GM23248 (cell line): ENCODE results near the gene INTS15. TPM values are rescaled to one million over a fixed set of nuclear protein-coding genes. Genes with fewer than 3 reads are reported as not detected.

ENCODE experiments used
- DNase-seq: peaks from one replicate; pipeline ENCODE4 v3.0.0-alpha.2; 2015
- H2AFZ ChIP-seq: fragments of 200-600 bp; sonication (generic); 2 replicates; pipeline ENCODE4 v1.6.1; 2016; ENCODE audit warnings: antibody characterized with exemption
- H3F3A ChIP-seq: fragments of 200-600 bp; sonication (generic); 2 replicates; pipeline ENCODE4 v1.6.1; 2016; ENCODE audit warnings: mild to moderate bottlenecking, antibody characterized with exemption, mixed run types; ENCODE audit not compliant: insufficient read depth
- H3K27ac ChIP-seq: fragments of 200-600 bp; sonication (generic); 2 replicates; pipeline ENCODE4 v1.5.1; 2016; ENCODE audit warnings: mild to moderate bottlenecking
- H3K27me3 ChIP-seq: fragments of 200-600 bp; sonication (generic); replicated peaks from 2 replicates; pipeline ENCODE4 v1.6.1; 2016; ENCODE audit warnings: mild to moderate bottlenecking; ENCODE audit not compliant: insufficient read depth
- H3K36me3 ChIP-seq: fragments of 200-600 bp; sonication (generic); 2 replicates; pipeline ENCODE4 v1.6.1; 2016; ENCODE audit warnings: low read depth, mild to moderate bottlenecking
- H3K4me1 ChIP-seq: fragments of 200-600 bp; sonication (generic); 2 replicates; pipeline ENCODE4 v1.6.1; 2016; ENCODE audit warnings: mild to moderate bottlenecking; ENCODE audit not compliant: insufficient read depth
- H3K4me2 ChIP-seq: fragments of 200-600 bp; sonication (generic); one replicate; pipeline ENCODE4 v1.6.1; 2016; ENCODE audit warnings: mild to moderate bottlenecking; ENCODE audit not compliant: unreplicated experiment
- H3K4me3 ChIP-seq: fragments of 200-600 bp; sonication (generic); 2 replicates; pipeline ENCODE4 v1.5.1; 2016; ENCODE audit warnings: mild to moderate bottlenecking
- H3K79me2 ChIP-seq: fragments of 200-600 bp; sonication (generic); 2 replicates; pipeline ENCODE4 v1.6.1; 2016; ENCODE audit warnings: mild to moderate bottlenecking; ENCODE audit not compliant: insufficient read depth
- H3K9ac ChIP-seq: fragments of 200-600 bp; sonication (generic); 2 replicates; pipeline ENCODE4 v1.6.1; 2016; ENCODE audit warnings: mild to moderate bottlenecking
- H3K9me2 ChIP-seq: fragments of 200-600 bp; sonication (generic); 2 replicates; pipeline ENCODE4 v1.6.1; 2016; ENCODE audit warnings: mixed run types, mild to moderate bottlenecking, moderate library complexity; ENCODE audit not compliant: insufficient read depth
- H3K9me3 ChIP-seq: fragments of 200-600 bp; sonication (generic); one replicate; pipeline ENCODE4 v1.6.1; 2017; ENCODE audit warnings: low read depth
- H4K20me1 ChIP-seq: fragments of 200-600 bp; sonication (generic); 2 replicates; pipeline ENCODE4 v1.6.0; 2016; ENCODE audit not compliant: insufficient read depth
- EZH2 ChIP-seq: fragments of 200-600 bp; sonication (generic); IDR thresholded peaks from 2 replicates; pipeline ENCODE4 v1.6.1; 2018; ENCODE audit warnings: antibody characterized with exemption, mild to moderate bottlenecking; ENCODE audit not compliant: insufficient read depth, poor library complexity, severe bottlenecking
- EZH2phosphoT487 ChIP-seq: fragments of 200-600 bp; sonication (generic); IDR thresholded peaks from 2 replicates; pipeline ENCODE4 v1.6.1; 2018; ENCODE audit warnings: antibody characterized with exemption, moderate library complexity, mild to moderate bottlenecking, low read depth; ENCODE audit not compliant: insufficient read depth
- WGBS, 2 experiments: methylation state at CpG; one replicate each; pipeline ENCODE4 v1.1.6; 2015 to 2017; ENCODE audit warnings: low lambda C conversion rate in 2 of 2, low coverage in 1 of 2; ENCODE audit errors: missing lambda C conversion rate in 2 of 2; 5-methylcytosine and 5-hydroxymethylcytosine counted together
- in situ Hi-C: fragments of 300-500 bp; cut with MboI; formaldehyde crosslinking; loops from 2 replicates; pipeline ENCODE4 v1.15.0; 2020
- polyA plus RNA-seq: library from polyadenylated mRNA; unstranded; fragments of >200 nt; fragmentation: Nextera tagmentation; extraction: Ambion mirVana; gene quantifications from 2 replicates; pipeline ENCODE4 v1.2.1, GENCODE V29; 2016
- total RNA-seq: library from RNA; depleted of rRNA; stranded (reverse); fragments of >200 nt; shearing (Covaris generic); gene quantifications from 2 replicates; pipeline ENCODE4 v1.2.3, GENCODE V29; 2014

Gene INTS15
- total and polyA plus RNA-seq, 2 experiments from 2014 or later = 11.3 to 17.9 TPM

DNA sequence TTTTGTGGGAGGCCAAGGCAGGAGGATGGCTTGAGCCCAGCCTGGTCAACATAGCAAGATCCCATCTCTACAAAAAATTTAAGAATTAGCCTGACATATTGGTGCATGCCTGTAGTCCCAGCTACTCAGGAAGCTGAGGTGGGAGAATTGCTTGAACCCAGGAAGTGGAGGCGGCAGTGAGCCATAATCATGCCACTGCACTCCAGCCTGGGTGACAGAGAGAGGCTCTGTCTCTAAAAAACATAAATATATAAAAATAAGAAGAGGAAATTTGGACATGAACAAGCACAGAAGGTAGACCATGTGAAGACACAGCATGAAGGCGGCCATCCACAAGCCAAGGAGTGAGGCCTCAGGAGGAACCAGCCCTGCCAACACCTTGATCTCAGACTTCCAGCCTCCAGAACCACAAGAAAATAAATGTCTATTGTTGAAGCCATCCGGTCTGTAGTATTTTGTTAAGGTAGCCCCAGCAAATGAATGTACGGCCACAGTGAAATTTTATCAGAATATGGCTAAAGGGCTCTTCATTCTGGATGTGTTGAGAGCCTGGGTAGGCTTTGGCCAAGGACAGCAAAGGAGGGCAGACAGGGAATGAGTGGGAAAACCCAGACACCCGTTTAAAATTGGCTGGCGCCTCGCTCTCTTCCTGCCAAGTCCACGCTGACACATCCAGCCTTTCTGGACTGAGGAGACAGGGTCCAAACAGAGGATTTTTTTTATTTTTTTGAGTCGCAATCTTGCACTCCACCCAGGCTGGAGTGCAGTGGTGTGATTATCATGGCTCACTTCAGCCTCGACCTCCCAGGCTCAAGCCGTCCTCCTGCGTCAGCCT, 25.7 kb upstream of the INTS15 start:
- TF ChIP-seq EZH2phosphoT487 = no peak
- TF ChIP-seq EZH2 = no peak
- in situ Hi-C loops = no loop called here
- peak; percentile 67 for DNase-seq
- Histone ChIP-seq H3K9me2 (no peaks in the 10 kb centered on the region), H3K79me2 (no peaks in the 10 kb centered on the region), H3K4me2 (no peak overlapping the region), H3K27ac (no peak overlapping the region), H3K36me3 (no peaks in the 10 kb centered on the region), H3K9ac (no peak overlapping the region), H2AFZ (no peak overlapping the region; the same call in 1 of the 2 replicates), H3K27me3 (no peaks in the 10 kb centered on the region), H3K4me1 (no peaks in the 10 kb centered on the region; the same call in 1 of the 2 replicates), H4K20me1 (no peaks in the 10 kb centered on the region), H3K4me3 (no peak overlapping the region), H3F3A (no peaks in the 10 kb centered on the region), H3K9me3 (no peaks in the 10 kb centered on the region)
- WGBS, 2 experiments = 14 to 15% methylated on average over 12 of the region's 12 CpGs

DNA sequence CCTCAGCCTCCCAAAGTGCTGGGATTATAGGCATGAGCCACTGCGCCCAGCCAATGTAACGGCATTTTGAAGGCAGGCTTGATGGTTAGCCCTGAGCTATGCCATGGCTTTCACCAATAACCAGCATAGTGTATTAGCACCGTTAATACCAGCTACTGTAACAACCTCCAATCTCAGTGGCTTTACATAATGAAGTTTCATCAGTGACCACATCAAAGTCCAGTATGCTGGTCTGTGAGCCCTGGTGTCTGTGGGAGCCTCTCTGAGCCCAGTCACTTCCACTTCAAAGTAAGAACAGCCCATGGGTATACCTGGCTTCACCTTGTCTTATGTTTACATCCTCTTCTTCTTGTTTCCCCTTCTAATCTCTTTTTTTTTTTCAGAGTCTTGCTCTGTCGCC, 24.2 kb upstream of the INTS15 start:
- WGBS, 2 experiments = 68 to 70% methylated on average over 4 of the region's 4 CpGs
- H3F3A ChIP-seq = no peaks in the 10 kb centered on the region
- no peaks in the 10 kb centered on the region for H3K9me3 ChIP-seq
- in situ Hi-C loops = no loop called here
- DNase-seq = no peak
- H3K79me2 ChIP-seq = no peaks in the 10 kb centered on the region
- H2AFZ ChIP-seq = no peak overlapping the region
- H3K36me3 ChIP-seq = no peaks in the 10 kb centered on the region
- H3K4me2 ChIP-seq = no peak overlapping the region
- H3K4me1 ChIP-seq = no peaks in the 10 kb centered on the region; the same call in 1 of the 2 replicates
- no peak overlapping the region for H3K9ac ChIP-seq
- TF ChIP-seq EZH2phosphoT487 (no peak), EZH2 (no peak)
- no peaks in the 10 kb centered on the region for H4K20me1 ChIP-seq
- no peak overlapping the region for H3K4me3 ChIP-seq
- no peak overlapping the region for H3K27ac ChIP-seq
- no peaks in the 10 kb centered on the region for H3K27me3 ChIP-seq
- H3K9me2 ChIP-seq = no peaks in the 10 kb centered on the region

DNA sequence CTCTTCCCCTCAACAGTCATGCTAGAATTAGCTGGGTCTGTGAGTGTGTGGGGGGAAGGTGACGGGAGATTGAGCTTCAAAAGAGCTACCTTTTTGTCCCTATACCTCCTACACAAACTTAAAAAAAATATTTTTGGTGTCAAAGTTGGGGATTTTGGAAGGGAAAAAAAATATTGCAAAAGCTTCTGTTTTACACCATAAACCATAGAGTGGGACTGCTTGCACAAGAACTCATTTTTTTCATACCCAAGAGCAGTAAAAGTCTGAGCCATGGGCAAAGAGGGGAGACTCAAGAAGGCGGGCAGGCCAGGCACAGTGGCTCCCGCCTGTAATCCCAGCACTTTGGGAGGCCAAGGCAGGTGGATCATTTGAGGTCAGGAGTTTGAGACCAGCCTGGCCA, 21.9 kb upstream of the INTS15 start:
- Histone ChIP-seq H3F3A (no peaks in the 10 kb centered on the region), H3K27me3 (no peaks in the 10 kb centered on the region), H3K4me1 (no peaks in the 10 kb centered on the region; the same call in 1 of the 2 replicates), H2AFZ (no peak overlapping the region), H4K20me1 (no peaks in the 10 kb centered on the region), H3K27ac (no peak overlapping the region), H3K79me2 (no peaks in the 10 kb centered on the region), H3K9me2 (no peaks in the 10 kb centered on the region), H3K9me3 (no peaks in the 10 kb centered on the region), H3K4me3 (no peak overlapping the region), H3K9ac (no peak overlapping the region), H3K36me3 (no peaks in the 10 kb centered on the region), H3K4me2 (no peak overlapping the region)
- 58 to 66% methylated on average over 3 of the region's 3 CpGs for WGBS, 2 experiments
- in situ Hi-C loops = no loop called here
- no peak for DNase-seq
- TF ChIP-seq EZH2phosphoT487 (no peak), EZH2 (no peak)

GRCh38 chr7:6571160-6571779, 18.6 kb upstream of the INTS15 start:
- Histone ChIP-seq H3K36me3 (no peaks in the 10 kb centered on the region), H3K4me3 (no peak overlapping the region), H4K20me1 (no peaks in the 10 kb centered on the region), H3K27me3 (no peaks in the 10 kb centered on the region), H3K9me2 (no peaks in the 10 kb centered on the region), H3K4me1 (no peaks in the 10 kb centered on the region), H3K9me3 (no peaks in the 10 kb centered on the region), H3K27ac (no peak overlapping the region), H3K9ac (no peak overlapping the region), H3F3A (no peaks in the 10 kb centered on the region), H2AFZ (no peak overlapping the region), H3K4me2 (no peak overlapping the region), H3K79me2 (no peaks in the 10 kb centered on the region)
- no peak for TF ChIP-seq EZH2phosphoT487
- WGBS, 2 experiments = 48 to 55% methylated on average over 7 of the region's 7 CpGs
- peak; percentile 47 for DNase-seq
- in situ Hi-C loops = no loop called here
